ENCODE measurements around the gene CHD8. TPM values are rescaled to one million over a fixed set of nuclear protein-coding genes. Genes with fewer than 3 reads are reported as not detected.
A peak's percentile ranks its signal among the peaks of the same experiment; 100 is the strongest.

CHD8 gene
- polyA plus RNA-seq, 1 experiment: 26.1 TPM

- CTCF ChIA-PET: interaction anchor here (1.0 to 2.9 kb wide), 5 partner anchors 19 to 423 kb away, joined by 3 to 23 read pairs (median 6); partner anchors contain the start of genes CHD8, RAB2B and TOX4
- TF ChIP-seq CTCF (IDR thresholded peaks at IDR 0.05; ENCODE audit: low read depth, low read length): no peak
- Histone ChIP-seq H3K27me3 (ENCODE audit: control insufficient read depth, insufficient read depth, low read length) (no peaks in the 10 kb centered on the region), H3K4me3 (ENCODE audit: low read depth, low read length) (peak overlapping the region; percentile 93), H3K27ac (ENCODE audit: low read depth, low read length) (peak overlapping the region; percentile 88), H3K9me3 (ENCODE audit: control insufficient read depth, insufficient read depth, low read length) (no peaks in the 10 kb centered on the region)
- POLR2A ChIA-PET: interaction anchor here (0.6 to 2.0 kb wide), 10 partner anchors 13 to 1094 kb away, joined by 3 to 35 read pairs (median 4); partner anchors contain the start of genes CHD8, METTL3, PARP2 and RAB2B
- DNase-seq (ENCODE audit: low read depth, low spot score): peak; percentile 99
Observed at GRCh38 chr14:21437063-21437901, 18.6 kb downstream of the CHD8 start.

- Histone ChIP-seq H3K27ac (ENCODE audit: low read depth, low read length) (no peak overlapping the region), H3K9me3 (ENCODE audit: control insufficient read depth, insufficient read depth, low read length) (no peaks in the 10 kb centered on the region), H3K27me3 (ENCODE audit: control insufficient read depth, insufficient read depth, low read length) (no peaks in the 10 kb centered on the region), H3K4me3 (ENCODE audit: low read depth, low read length) (peak overlapping the region; percentile 93)
- ChIA-PET CTCF (interaction anchor here (1.0 to 2.9 kb wide), 5 partner anchors 20 to 422 kb away, joined by 3 to 23 read pairs (median 6); partner anchors contain the start of genes CHD8, RAB2B and TOX4), POLR2A (interaction anchor here (0.6 to 2.0 kb wide), 9 partner anchors 14 to 1093 kb away, joined by 3 to 35 read pairs (median 4); partner anchors contain the start of genes CHD8, METTL3, PARP2 and RAB2B)
- DNase-seq (ENCODE audit: low read depth, low spot score): no peak
- TF ChIP-seq CTCF (IDR thresholded peaks at IDR 0.05; ENCODE audit: low read depth, low read length): no peak
Observed at GRCh38 chr14:21436567-21437062, 19.3 kb downstream of the CHD8 start.

GRCh38 chr14:21431126-21431525 lies 24.8 kb downstream of the CHD8 start:
- H3K9me3 ChIP-seq (ENCODE audit: control insufficient read depth, insufficient read depth, low read length): no peaks in the 10 kb centered on the region
- CTCF ChIA-PET: interaction anchor here (1.3 kb wide), 1 partner anchor 128 kb away, joined by 3 read pairs; no protein-coding TSS in a partner anchor
- H3K4me3 ChIP-seq (ENCODE audit: low read depth, low read length): no peak overlapping the region
- POLR2A ChIA-PET: no interaction called here
- no peak for DNase-seq (ENCODE audit: low read depth, low spot score)
- TF ChIP-seq CTCF (IDR thresholded peaks at IDR 0.05; ENCODE audit: low read depth, low read length): no peak
- no peak overlapping the region for H3K27ac ChIP-seq (ENCODE audit: low read depth, low read length)
- no peaks in the 10 kb centered on the region for H3K27me3 ChIP-seq (ENCODE audit: control insufficient read depth, insufficient read depth, low read length)

- TF ChIP-seq CTCF (IDR thresholded peaks at IDR 0.05; ENCODE audit: low read depth, low read length): no peak
- POLR2A ChIA-PET: no interaction called here
- DNase-seq (ENCODE audit: low read depth, low spot score): no peak
- CTCF ChIA-PET: no interaction called here
- Histone ChIP-seq H3K27me3 (ENCODE audit: control insufficient read depth, insufficient read depth, low read length) (no peaks in the 10 kb centered on the region), H3K27ac (ENCODE audit: low read depth, low read length) (no peak overlapping the region), H3K4me3 (ENCODE audit: low read depth, low read length) (no peak overlapping the region), H3K9me3 (ENCODE audit: control insufficient read depth, insufficient read depth, low read length) (no peaks in the 10 kb centered on the region)
Observed at GRCh38 chr14:21428930-21429329, 27.0 kb downstream of the CHD8 start.

GRCh38 chr14:21426692-21427091 lies 29.2 kb downstream of the CHD8 start:
- Histone ChIP-seq H3K27ac (ENCODE audit: low read depth, low read length) (no peak overlapping the region), H3K27me3 (ENCODE audit: control insufficient read depth, insufficient read depth, low read length) (no peaks in the 10 kb centered on the region), H3K4me3 (ENCODE audit: low read depth, low read length) (no peak overlapping the region), H3K9me3 (ENCODE audit: control insufficient read depth, insufficient read depth, low read length) (no peaks in the 10 kb centered on the region)
- CTCF ChIA-PET: interaction anchor here (0.6 kb wide), 1 partner anchor 1643 kb away, joined by 3 read pairs; no protein-coding TSS in a partner anchor
- no peak for DNase-seq (ENCODE audit: low read depth, low spot score)
- POLR2A ChIA-PET: interaction anchor here (0.7 kb wide), 1 partner anchor 30 kb away, joined by 8 read pairs; the partner anchor contains the start of gene CHD8
- no peak for TF ChIP-seq CTCF (IDR thresholded peaks at IDR 0.05; ENCODE audit: low read depth, low read length)
